HG03045 (cell line): ENCODE data around the gene SKIL.
"Not testable (repeated sequence)": the region's sequence is repeated elsewhere in the genome, so short reads cannot be mapped to it uniquely, and the experiment has no call there.

Source experiments
- ATAC-seq: cut with Tn5 transposase; IDR thresholded peaks from one replicate; pipeline ENCODE4 v1.9.1; 2021; ENCODE audit warnings: mild to moderate bottlenecking, moderate library complexity; ENCODE audit not compliant: unreplicated experiment

SKIL gene, protein sequence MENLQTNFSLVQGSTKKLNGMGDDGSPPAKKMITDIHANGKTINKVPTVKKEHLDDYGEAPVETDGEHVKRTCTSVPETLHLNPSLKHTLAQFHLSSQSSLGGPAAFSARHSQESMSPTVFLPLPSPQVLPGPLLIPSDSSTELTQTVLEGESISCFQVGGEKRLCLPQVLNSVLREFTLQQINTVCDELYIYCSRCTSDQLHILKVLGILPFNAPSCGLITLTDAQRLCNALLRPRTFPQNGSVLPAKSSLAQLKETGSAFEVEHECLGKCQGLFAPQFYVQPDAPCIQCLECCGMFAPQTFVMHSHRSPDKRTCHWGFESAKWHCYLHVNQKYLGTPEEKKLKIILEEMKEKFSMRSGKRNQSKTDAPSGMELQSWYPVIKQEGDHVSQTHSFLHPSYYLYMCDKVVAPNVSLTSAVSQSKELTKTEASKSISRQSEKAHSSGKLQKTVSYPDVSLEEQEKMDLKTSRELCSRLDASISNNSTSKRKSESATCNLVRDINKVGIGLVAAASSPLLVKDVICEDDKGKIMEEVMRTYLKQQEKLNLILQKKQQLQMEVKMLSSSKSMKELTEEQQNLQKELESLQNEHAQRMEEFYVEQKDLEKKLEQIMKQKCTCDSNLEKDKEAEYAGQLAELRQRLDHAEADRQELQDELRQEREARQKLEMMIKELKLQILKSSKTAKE

DNA sequence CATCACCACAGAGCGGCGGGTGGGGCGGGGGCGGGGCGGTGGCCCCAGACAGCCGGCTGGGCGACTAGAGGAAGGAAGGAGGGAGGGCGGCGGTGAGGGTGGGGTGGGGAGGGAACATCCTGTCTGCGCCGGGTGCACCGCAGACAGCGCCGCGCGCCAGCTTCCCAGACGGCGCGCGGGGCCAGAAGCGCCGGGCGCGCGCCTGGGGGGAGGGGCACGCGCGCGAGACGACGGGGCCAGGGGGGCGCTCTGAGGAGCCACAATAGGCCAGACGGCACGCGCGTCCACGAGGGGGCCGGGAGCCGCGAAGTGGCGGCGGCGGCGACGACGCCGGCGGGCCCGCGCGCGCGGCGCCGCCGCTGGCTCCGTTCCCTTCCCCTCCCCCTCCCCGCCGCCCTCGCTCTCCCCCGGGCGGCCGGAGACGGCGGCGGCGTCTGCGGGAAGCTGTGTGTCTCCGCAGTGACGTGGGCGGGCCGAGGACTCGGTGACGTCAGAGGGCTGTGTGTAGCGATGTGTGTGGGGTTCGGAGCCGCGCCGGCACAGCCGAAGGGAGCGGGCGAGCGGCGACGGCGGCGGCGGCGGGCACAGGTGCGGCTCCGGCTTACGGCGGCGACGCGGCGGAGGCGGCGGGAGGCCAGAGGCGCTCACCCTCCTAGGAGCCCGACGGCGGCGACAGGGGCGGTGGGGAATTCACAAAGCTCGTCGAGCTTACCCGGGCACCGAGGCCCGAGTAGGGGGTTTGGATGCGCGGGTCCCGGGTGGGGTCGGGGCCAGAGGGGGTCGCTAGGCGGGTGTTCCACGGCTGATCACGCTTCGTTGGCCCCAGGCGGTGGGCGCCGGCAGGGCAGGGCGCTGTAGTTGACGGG, at the start of gene SKIL:
SKIL (plus strand) TSS at position 540 of the 866 bp plus-strand sequence. CDS start 2,617 bp downstream, outside the sequence.
- peak; percentile 66 for ATAC-seq

DNA sequence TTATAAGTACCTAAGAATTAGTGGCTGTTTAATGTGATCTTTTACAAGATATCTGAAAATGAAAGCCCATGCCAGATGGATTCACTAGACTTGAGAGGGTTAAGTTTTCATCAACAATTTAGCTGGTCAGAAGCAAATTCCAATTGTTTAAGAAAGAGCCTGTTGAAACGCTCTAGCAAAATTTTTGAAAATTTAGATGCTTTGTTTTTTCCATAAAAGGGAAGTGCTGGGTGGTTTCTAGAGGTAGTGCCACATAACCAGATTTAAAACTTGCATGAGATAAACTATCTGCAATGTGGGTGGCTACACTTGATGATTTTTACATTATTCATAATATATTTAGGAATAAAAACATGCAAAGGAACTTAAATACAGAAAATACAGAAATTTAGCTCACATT, 48.5 kb upstream of the SKIL start:
- no peak for ATAC-seq

DNA sequence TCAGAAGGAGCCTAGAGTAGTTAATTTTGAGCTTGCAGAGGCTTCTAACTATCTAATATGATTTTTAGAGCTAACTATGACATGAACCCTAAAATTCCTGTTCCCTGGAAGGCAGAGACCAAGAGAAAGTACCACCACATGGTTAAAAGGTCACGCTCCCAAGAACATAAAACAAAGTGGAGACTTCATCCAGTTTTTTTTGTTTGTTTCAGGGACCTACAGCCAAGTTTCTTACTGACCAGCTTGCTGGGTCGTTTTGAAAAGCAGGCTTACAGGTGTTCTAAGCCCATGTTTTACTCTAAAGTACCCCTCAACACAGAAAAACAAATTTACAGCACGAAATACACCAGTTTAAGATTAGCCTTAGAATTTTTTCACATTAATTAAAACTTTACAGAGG, 39.6 kb upstream of the SKIL start:
- no peak for ATAC-seq

GRCh38 chr3:170320461-170321121, 36.9 kb upstream of the SKIL start:
- ATAC-seq, result no peak

DNA sequence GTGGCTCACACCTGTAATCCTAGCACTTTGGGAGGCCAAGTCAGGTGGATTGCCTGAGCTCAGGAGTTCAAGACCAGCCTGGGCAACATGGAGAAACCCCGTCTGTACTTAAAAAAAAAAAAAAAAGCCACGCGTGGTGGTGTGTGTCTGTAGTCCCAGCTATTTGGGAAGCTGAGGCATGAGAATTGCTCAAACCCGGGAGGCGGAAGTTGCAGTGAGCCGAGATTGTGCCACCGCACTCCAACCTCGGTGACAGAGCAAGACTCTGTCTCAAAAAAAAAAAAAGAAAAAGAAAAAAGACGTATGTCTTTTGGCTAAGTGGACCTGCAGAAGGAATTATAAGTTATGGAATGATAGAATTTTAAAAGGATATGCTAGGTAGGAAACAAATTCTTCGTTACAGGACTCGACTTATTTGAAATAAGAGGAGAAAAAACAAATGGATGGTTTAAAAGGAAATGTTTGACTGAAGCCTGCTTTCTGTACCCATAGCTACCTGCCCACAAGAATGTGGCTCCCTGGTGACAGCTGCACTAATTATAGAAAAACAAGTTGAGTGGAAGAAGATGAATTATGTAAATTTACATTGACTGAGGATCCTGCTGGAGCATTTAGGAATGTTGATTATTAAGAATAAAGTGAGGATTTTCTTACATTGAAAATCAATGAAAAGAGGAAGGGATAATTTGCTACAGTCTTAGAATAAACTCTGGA, 36.0 kb upstream of the SKIL start:
- ATAC-seq, result no peak

DNA sequence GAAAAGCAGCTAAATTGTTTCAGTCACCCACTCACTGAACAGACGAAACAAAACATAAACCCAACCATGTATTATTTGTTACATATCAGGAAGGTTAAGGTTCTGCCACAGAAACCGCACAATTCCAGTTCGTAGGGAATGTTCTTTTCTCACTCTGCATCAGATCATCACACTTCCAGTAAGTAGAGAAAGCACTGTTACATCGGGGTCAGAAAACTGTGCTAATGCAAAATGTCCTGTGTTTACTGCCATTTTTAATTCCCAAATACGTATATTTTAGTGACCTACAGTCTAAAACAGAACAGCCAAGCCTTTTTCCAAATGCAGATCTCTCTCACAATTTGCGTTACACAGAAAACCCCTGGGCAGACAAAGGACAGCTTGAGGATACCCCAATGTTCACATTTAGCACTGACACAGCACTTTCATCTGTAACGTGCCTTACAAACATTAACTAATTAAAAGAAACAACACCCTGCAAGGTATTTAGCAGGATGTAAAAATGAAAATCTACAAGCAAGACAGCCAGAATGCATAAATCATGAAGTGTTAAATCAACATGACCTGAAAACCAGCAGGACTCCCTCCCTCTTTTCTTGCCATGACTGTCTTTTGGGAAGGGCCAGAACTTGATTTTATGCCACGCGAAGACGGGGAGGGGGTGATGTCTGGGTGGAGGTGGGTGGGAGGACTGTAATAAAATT, 34.8 kb upstream of the SKIL start:
- no peak for ATAC-seq

- ATAC-seq, result no peak
Observed at GRCh38 chr3:170323331-170323730, 34.2 kb upstream of the SKIL start.

GRCh38 chr3:170324962-170325361, 32.6 kb upstream of the SKIL start:
- ATAC-seq, result no peak

GRCh38 chr3:170327040-170327808, 30.3 kb upstream of the SKIL start:
- ATAC-seq, result no peak

DNA sequence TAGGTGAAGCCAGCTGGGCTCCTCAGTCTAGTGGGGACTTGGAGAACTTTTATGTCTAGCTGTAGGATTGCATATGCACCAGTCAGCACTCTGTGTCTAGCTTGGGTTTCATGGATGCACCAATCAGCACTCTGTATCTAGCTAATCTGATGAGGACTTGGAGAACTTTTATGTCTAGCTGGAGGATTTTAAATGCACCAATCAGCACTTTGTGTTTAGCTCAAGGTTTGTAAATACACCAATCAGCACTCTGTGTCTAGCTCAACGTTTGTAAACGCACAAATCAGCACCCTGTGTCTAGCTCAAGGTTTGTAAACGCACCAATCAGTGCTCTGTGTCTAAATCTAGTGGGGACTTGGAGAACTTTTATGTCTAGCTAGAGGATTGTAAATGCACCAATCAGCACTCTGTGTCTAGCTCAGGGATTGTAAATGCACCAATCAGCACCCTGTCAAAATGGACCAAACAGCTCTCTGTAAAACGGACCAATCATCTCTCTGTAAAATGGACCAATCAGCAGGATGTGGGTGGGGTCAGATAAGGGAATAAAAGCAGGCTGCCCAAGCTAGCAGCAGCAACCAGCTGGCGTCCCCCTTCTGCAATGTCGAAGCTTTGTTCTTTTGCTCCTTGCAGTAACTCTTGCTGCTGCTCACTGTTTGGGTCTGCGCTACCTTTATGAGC, 29.5 kb upstream of the SKIL start:
- not testable (repeated sequence) for ATAC-seq

DNA sequence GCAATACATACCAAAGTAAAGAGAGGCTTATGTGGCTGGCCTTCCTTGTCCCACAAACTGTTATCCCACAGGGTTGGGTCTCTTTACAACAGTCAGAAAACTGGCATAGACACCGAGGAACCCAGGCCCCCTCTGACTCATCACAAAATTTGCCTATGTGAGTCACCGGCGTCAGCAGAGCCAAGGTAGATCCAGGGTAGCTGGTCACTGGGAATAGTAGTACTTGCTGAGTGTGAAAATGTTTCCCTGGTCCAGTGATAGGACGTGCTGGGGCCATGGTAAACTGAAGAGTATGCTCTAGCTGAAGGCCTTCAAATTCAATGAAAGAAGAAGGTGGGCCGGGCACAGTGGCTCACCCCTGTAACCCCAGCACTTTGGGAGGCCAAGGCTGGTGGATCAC, 27.1 kb upstream of the SKIL start:
- no peak for ATAC-seq

DNA sequence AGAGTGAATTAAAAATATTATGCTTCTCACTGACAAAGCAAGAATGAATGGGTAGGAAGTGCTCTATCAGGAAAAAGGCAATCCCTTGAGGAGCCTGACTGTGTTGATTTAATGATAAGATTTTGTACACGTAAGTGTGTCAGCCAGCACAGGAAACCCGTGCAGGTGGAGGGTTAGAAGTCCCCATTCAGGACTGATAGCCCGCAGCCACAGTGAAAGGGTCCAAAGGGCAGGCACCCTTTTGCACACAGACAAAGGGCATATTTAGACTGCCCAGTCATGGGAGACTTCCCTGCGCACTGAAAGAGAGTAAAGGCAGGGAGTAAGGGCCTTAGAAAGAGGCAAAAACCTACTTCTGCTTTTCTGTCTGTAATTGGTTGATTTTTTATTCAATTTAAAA, 26.4 kb upstream of the SKIL start:
- ATAC-seq, result no peak

GRCh38 chr3:170337420-170337819, 20.1 kb upstream of the SKIL start:
- ATAC-seq, result no peak

DNA sequence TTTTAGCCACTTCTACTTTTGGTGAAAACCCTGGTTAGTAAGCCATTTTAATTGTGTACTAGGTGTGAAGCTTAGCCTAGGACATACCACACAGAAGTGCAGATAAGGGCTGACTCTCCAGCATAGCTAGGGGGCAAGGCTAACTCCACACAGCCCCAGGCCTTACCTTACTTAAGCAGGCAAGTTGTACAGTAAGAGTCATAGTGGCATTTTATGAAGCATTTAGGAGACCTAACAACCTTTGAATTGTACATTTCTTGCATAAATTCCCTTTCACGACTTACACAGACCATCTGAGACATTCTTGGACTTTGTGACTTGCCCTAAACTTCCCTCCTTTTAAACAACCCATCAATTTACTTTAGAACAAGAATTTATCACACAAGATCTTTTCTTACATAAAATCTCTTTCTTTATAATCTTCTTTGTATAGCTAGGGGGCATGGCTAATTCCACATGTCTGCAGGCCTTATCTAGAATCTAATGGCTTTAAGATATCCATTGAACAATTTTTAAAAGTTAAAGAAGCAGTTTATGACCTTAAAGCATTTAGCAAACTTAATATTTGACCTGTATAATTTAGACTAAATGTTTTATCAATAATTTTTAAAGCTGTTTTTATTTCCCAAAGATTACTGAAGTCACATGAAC, 18.7 kb upstream of the SKIL start:
- ATAC-seq, result no peak

- ATAC-seq, result not testable (repeated sequence)
Observed at GRCh38 chr3:170342273-170342672, 15.2 kb upstream of the SKIL start.

- ATAC-seq, result not testable (repeated sequence)
Observed at GRCh38 chr3:170343859-170344258, 13.7 kb upstream of the SKIL start.

DNA sequence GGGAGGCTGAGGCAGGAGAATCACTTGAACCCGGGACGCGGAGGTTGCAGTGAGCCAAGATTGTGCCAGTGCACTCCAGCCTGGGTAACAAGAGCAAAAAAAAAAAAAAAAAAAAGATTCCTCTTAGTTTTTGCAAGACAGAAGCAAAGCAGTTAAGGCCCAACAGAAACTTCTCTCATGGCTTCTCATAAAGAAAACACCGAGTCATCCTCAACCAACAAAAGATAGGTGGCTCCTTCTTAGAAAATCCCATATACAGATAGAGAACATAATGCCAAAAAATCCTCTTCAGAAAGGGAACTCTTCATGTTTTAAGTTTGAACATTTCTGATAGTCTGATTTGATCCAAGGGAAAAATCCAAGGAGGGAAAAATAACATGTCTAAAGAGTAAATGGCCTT, 12.5 kb upstream of the SKIL start:
- ATAC-seq, result no peak
